HS-5 (cell line): Measurements from ENCODE around the gene LDLRAD3.
"Not testable (repeated sequence)": the region's sequence is repeated elsewhere in the genome, so short reads cannot be mapped to it uniquely, and the experiment has no call there.

ENCODE experiments used
- DNase-seq: peaks from one replicate; pipeline ENCODE4 v3.0.0-alpha.2; 2012; ENCODE audit warnings: low read depth

Gene LDLRAD3

DNA sequence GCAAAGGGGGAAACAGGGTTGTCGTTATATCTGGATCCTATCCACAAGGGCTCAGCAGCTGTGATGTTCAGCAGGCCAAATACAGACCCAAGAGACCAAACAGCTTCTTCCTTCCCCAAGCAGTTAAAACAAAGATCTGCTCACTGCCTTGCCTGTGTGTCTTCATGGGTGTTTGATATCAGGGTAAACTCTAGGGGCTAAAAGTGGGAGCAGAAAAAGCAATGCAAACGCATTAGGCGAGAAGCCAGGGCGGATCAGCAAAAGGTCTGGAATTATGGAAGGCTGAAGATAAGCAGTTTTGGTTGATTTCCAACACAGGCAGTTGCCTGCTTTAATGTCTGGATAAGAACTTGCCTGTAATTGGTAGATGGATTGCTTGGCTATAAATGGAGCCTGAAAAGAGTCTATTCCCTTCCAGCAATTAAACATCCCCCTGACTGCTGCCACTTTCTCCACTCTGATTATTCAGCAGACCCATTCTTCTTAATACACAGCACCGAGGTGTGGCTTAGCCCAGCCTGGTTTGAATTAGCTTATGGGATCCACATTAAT lies 219.1 kb downstream of the LDLRAD3 start:
- no peak for DNase-seq

DNA sequence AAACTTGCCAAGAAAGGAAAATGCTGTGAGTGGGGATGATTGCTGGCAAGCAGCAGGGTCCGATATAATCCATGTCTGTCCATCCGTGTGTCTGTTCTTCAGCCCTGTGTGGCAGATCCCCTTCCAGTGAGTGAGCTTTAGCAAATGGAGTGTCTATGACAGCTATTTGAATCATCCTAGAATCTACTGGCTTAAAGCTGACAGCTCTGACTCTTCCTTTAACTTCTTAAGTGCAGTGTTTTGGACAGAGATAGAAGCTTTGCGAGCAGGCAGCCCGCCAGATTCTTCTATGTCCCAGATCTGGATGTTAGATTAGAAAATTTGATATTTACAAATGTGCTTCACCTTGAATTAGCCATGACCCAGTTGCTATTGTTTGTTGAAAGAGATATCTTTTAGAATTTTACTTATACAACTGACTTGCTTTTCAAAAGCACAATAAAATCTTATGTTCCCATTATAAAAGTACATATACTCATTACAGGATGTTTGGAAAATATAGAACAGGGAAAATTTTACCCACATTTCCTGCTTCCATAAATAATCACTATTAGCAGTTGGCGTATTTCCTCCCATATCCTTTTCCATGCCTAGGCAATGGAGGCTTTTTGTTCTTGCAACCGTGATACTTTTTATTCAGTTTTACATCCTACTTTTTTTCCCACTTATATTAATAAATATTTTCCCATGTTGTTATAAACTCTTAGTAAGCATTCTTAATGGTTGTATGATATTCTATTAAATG lies 220.8 kb downstream of the LDLRAD3 start:
- no peak for DNase-seq

DNA sequence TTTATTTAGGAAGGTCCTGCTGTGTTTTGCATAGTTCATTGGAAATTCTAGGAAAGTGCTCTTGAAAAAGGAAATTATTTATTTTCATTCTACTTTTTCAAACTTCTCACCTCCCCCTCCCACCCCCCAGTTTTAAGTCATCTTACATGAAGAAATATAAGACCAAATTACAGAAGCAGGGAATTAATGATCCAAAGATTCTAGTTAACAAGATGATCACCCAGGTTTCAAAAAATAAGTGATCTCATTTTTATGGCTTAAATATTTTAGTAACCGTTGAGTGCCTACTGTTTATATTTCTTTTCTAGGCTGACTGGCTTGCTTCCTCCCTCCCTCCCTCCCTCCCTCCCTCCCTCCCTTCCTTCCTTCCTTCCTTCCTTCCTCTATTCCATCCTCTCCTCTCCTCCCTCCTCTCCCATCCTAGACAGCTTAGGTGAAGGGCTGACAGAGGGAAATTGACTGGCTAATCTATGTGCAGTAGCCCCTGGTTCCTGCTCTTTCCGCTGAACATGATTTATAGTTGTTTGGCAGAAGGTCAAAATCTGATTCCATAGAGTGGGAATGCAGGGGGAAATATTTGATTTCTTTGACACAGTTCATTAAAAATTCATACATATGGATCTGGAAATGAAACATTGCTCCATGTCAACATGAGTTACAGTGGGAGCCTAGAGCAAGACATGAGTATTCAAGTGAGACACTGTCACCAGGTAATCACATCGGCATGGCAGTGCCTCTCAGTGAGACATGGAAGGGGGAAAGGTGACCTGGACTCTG lies 221.9 kb downstream of the LDLRAD3 start:
- no peak for DNase-seq

DNA sequence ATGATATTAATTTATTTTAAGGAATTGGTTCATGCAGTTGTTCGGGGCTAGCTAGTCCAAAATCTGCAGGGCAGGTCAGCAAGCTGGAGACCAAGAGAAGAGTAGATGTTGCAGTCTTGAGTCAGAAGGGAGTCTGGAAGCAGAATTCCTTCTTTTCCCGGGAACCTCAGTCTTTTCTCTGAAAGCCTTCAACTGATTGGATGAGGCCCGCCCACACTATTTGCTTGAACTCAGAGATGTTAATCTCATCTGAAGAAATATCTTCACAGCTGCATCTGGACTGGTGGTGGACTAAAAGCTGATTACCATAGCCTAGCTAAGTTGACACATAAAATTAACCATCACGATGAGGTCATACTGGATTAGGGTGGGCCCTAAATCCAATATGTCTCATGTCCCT lies 223.2 kb downstream of the LDLRAD3 start:
- no peak for DNase-seq

DNA sequence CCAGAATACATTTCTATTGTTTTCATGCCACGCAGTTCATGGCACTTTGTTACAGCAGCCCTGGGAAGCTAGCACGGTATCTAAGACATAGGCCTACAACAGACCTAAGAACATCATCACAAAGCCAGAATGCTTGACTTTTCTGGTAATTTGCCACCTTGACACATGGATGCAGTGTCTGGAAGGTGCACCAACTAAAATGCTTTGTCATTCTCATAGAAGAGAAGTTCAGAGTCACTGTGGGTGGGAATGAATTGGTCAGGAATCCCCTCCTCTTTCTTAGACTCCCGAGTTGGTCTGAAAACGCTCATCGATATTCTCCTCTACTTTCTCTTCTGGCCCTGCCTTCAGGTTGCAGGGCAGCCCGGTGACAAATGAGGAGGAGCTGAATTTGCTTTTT lies 223.9 kb downstream of the LDLRAD3 start:
- DNase-seq: no peak

DNA sequence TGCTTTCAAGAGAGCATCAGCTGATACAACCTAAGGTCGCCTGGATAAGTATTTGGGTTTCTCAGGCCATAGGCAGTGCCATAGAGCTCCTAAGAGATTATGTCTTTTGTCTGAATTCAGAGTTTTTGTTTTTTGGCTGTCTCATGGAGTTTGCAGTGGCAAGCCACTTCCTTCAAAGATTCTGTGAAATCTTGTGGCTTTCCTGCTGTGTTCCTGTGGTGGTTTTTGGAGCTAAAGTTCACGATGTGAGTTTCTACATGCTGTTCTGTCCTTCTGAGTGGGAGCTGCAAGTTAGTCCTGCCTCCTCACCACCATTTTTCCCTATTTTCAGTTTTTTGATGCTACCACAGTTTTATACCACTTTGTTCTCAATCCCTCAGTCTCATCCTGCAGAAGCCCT lies 234.0 kb downstream of the LDLRAD3 start:
- no peak for DNase-seq

DNA sequence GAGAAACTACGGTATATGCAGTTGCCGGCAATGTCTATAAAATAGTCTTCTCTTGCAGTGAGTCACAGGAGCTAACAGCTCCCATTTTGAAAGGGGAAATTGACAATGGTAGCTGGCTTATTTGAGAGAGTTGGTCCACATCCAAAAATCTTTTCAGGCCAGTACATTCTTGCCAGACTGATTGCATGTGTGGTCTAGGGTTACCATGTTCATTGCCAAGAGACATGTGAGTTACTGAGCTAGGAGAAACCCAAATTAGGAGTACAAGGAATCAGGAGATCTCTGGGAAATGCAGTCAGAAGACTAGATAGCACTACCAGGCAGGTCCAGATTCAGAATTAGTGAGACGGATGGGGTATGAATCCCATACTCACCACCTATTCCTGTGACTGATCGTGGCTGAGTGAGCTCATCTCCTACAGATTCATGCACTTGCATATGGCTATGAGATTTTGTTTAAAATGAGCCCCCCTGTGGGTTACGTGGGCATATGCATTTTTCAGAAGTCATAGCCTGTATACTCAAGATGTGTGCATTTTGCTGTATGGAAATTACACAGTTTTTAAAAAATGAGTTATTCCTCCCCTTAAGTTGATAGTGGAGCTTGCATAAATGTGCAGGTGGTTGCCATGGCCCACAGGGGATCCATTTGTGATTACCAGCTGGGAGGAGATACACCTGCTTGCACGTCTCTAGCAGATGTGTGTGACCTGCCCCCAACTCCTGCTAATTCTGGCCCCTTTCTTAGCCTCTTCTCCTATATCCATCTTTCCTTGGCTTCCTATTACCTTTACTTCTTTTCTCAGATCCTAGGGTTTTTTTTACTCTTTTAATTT lies 242.7 kb downstream of the LDLRAD3 start:
- DNase-seq: no peak

DNA sequence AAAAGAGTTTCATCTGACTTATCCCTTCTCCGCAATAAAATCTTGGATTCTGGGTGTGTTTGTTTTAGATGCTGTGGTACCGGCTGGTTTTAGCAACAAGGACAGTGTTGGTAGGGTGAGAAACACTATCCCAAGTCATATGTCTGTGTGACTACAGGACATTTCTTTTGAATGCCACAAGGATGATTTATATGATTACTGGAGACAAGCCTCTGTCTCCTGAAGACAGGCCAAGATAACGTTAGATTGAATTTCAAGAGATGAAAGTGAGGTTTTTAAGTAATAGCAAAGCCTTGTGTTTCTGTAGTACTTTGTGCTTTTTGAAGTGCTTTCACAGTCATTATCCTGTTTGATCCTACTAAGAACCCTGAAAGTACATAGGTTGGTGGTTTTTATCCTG lies 243.8 kb downstream of the LDLRAD3 start:
- DNase-seq: no peak

DNA sequence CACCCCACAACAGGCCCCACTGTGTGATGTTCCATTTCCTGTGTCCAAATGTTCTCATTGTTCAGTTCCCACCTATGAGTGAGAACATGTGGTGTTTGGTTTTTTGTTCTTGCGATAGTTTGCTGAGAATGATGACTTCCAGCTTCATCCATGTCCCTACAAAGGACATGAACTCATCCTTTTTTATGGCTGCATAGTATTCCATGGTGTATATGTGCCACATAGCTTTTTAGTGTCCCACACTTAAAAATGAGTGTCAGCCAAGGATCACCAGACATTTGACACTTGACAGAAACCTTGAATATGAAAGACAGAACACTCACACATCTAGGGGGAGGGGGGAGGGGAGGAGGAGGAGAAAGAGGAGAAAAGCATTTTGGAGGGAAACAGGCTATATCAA lies 245.9 kb downstream of the LDLRAD3 start:
- not testable (repeated sequence) for DNase-seq

DNA sequence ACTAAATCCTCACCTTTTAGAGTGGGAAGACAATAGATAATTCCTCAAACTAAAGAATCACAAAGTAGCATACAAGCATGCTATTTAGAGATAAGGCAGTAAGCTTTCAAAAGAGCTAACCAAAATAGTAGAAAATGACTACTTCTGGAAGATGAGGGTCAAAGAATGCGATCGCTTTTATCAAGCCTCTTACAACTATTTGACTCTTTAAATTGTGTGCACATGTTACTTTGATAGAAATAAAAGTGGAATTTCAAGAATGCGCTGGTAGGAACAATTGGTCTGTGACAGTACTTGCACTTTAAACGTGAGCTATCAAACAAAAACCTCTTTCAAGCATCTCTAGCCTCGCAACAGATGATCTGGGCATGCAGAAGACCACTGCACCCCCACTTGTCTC lies 248.1 kb downstream of the LDLRAD3 start:
- DNase-seq: no peak

DNA sequence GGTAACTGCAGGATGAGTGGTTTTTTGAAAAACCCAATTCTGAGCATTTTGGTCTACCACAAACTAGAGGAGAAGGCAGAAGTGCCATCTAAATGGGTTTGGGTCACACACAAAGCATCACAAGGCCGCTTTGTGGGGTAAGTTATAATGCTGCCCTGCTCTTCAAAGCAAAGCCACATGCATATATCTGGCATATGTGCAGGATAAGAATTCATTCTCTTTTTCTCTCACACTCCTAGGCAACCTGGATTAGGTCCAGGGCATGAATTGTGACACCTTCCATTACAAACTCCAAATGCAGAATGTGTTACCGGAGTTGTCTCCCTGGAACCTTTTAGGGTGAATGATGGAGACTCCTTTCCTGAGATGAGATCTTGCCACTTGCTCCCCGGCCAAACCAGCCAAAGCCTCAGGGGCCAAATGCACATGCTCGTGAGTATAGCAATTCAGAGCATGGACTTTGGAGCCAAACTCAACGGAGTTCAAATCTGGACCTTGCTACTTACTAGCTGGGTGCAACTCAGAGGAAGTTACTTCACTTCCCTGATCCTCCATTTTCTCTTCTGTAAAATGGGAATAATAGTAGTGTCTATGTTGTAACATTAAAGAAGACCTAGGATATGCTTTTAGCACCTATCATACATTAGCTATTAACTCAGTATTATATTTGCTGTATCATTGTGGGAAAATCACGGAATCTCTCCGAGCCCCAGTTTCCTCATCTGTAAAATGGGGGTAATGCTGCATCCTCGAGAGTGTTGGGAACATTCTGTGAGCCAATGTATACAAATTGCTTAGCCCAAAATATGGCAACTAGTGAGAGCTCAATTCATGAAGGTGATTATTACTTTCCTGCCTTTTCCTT lies 248.8 kb downstream of the LDLRAD3 start:
- no peak for DNase-seq

DNA sequence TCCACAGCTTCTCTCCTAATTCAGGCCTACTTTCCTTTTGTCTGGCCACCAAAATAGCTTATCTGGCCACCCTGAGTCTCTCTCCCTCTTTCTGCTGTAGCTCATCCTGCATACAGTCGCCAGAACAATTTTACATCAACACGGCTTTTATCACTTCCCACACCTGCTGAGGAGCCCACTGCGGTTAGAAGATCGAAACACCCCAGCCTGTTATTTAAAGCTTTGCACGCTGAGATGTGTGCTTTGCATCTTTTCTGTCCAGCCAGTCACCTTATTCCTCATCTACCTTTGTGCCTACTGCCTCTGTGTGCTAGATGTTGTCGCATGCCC lies 249.4 kb downstream of the LDLRAD3 start:
- no peak for DNase-seq

DNA sequence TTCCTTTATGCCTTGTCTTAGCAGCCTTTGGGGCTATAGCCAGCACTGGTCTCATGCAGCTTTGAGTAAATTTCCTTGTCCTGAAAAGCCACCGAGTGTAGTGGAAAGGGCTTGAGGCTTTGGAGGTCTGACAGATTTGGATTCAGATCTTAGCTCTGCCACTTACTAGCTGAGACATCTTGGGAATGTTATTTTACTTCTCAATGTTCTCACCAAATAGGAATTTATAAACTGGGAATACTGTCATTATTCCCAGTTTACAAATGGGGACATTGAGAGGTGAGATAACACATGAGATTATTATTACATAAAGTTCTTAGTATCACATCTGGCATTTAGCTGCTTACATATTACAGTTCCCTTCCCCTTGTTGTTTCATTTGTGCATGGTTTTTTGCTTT lies 249.9 kb downstream of the LDLRAD3 start:
- DNase-seq: no peak

DNA sequence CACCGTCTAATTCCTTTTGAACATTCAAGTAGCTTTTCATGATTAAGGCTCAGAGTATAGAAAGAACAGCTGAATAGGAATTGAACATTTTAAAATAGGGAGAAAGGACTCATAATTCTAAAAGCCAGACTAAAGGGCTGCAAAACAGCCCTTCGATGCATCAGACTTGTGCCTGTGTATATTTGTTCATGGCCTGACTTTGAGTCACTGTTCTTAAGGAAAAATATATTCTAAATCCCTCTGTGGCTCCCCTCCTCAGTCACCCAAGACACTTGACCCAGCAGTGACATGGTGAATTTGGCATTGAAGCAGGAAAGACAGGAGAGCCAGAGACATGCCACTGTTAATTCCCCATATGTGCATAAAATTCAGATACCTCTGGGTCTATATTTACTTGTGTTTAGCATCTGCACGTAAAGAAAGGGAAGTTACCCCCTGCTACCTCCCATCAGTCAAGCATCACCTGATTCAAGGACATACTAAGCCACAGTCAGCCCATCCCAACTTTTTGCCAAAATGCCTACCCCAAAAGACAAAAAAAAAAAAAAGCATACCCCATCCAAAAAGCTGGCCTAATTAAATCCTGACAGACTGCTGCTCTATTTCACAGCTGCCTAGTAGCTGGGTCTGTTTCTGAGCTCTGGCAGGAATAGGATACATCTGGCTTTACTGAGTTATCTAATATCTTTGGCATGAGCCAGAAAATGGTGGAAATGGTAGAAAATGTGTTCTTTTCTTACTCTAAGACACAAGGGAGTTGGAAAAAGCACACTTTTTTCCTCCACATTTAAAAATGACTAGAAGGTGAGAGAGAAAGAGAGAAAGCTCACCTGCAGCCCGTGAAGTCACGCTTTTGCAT lies 251.9 kb downstream of the LDLRAD3 start:
- no peak for DNase-seq

DNA sequence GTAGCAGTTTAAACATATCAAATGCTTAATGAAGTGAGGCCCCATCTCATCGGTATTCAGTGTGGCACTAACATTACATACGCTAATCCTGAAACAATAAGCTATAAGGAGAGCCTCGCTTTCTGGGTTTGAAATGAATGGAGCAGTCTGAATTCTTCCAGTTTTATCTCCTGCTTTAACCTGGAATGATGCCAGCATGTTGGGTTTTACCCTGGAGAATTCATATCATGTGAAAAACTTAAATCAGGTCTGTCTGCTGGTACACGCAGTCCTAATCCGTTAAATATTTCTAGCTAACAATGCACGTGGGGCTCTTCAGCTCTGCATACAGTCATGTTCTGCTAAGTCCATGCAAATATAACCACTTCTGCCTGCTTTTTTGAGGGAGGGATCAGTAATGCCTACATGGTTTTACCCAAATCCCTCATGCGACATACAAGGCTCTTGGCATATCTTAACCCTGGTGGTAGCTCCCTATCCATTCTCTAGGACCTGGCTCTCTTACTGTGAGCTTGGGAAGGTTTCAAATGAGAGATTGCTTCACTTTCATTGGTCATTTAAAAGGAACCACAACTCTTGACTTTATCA lies 252.6 kb downstream of the LDLRAD3 start:
- DNase-seq: no peak

DNA sequence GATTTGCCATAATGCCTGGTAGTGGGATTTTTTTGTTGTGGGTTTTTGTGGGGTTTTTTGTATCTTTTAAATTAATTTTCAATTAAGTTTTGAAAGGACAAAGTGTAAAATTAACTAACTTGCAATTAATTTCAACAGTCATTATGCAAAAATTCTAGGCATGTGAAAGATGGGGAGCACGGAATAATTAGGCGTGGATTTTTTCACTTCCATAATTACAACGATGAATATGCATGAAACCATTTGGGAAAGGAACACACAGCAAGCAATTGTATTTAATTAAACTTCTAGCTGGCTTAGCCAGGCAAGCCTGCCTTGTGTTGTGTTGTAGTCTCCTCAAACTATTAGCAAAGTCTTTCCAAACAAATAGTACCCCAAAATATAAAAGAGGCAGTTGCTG lies 257.5 kb downstream of the LDLRAD3 start:
- DNase-seq: no peak

DNA sequence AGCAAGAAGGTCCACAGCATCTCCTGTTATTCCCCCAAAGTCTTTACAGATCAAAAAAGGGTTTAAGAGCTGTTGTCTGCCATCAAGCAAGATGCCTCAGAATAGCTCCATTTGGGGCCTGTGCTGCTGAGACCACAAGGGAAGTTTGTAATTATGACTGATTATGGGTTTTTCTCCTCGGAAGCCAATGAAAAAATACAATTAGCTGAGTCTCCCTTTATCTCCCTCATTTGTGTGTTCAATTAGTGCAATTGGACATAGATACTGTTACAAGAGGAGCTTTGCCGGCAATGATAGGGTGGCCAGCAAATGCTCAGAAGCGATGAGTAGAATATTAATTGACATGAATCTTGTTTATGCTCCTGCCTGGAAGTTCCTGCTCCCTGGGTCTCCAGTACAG lies 261.7 kb downstream of the LDLRAD3 start:
- no peak for DNase-seq

DNA sequence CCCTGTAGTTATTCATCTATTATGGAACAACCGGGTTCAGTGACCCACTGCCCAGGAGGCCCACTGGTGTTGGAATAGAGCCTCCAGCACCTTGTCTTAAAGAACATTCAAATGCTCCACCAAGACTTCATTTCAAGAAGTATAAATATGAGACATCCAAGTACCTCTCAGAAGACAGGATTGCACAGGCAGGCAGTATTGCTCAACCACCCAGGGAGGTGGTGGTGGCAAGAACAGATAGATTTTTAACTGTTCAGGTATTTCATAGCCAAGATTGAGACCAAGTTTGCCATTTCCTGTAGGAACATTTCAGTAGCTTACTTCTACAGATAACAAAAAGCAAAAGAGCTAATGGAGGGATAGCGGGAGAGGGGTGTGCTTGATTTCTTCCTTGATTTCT lies 266.7 kb downstream of the LDLRAD3 start:
- no peak for DNase-seq

DNA sequence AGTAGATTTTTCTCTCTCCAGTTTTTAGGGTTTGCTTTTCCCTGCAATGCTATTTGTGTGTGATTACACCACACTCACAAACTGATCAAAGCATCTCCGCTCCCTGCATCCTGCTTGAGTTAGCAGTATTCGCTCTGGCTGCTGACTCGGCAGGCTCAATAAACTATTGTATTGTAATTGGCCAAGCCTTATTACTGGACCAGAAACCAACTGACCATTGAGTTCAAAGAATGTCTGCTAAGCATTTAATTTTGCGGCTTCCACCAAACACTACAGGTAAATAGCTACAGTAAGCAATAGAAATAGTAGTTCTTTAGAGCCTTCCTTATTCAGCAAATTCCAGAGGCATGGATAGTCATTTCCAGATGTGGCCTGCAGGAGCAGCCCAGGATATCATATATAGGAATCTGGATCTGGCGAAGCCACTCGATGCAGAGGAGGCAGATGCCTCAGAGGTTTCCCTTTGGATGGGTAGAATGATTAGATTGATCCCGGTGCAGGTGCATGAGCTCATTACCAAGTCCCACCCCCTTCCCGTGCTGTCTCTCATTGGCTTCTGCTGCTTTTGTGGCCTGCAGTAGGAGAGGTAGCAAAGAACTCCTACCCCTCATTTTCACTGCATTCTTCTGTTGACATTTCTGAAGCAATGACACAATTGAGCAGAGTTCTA lies 268.0 kb downstream of the LDLRAD3 start:
- no peak for DNase-seq
